ENCODE results near the gene COQ8B.

DNA sequence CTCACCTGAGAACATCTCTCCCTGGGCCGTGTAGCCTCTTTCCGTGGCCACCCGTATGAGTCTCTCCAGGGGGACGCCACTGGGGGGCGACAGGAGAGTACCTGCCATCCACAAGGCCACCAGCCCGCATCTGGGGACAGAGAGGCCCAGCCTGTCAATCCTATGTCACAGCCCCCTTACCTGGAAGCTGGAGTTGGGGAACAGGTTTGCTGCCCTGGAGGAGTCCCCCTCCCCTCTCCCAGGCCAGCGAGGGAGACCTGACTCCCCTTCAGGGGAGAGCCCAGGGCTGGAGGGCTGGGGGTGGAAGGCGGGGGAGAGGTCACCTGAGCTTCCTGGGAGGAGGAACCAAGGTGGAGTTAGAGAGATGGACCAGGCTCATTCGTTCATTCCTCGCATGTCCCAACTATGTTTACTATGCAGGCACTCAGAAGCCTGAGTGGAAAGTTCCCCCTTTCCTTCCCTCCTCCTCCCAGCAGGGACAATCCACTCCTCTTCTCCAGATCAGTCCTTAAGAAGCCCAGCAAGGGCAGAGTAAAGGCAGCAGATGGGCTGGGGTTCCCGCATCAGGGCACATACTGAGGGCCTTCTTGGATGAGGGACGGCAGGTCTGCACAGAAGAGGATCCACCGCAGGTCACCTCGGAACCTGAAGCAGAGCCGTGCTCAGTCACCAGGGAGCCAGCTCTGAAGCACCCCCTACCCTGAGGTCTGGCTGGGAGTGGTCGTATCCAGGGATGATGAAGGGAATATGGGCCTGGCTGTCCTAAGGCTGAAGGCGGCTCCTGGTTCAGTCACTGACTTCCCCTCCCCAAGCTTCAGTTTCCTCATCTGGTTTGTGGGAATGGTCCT lies 28.1 kb upstream of the COQ8B start:
- TF ChIP-seq, protein P1, sequence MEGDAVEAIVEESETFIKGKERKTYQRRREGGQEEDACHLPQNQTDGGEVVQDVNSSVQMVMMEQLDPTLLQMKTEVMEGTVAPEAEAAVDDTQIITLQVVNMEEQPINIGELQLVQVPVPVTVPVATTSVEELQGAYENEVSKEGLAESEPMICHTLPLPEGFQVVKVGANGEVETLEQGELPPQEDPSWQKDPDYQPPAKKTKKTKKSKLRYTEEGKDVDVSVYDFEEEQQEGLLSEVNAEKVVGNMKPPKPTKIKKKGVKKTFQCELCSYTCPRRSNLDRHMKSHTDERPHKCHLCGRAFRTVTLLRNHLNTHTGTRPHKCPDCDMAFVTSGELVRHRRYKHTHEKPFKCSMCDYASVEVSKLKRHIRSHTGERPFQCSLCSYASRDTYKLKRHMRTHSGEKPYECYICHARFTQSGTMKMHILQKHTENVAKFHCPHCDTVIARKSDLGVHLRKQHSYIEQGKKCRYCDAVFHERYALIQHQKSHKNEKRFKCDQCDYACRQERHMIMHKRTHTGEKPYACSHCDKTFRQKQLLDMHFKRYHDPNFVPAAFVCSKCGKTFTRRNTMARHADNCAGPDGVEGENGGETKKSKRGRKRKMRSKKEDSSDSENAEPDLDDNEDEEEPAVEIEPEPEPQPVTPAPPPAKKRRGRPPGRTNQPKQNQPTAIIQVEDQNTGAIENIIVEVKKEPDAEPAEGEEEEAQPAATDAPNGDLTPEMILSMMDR (IDR thresholded peaks at IDR 0.05), result peak in 1 of 12 donors; percentile 32
- no peak for TF ChIP-seq POLR2A (IDR thresholded peaks at IDR 0.05)

Data from heart left ventricle (tissue), 13 donors.